HS-27A (cell line): ENCODE results near the gene PLXDC2.

Source experiments
- DNase-seq: peaks from one replicate; pipeline ENCODE4 v3.0.0-alpha.2; 2012; ENCODE audit warnings: low read depth, missing footprints

PLXDC2 gene

GRCh38 chr10:19937989-19938388 lies 121.8 kb downstream of the PLXDC2 start:
- DNase-seq = no peak

- DNase-seq = no peak
Measured at GRCh38 chr10:19941206-19941880, 125.1 kb downstream of the PLXDC2 start.

GRCh38 chr10:19944911-19945663 lies 128.9 kb downstream of the PLXDC2 start:
- no peak for DNase-seq

GRCh38 chr10:19946245-19946644 lies 130.0 kb downstream of the PLXDC2 start:
- no peak for DNase-seq

GRCh38 chr10:19946791-19947190 lies 130.6 kb downstream of the PLXDC2 start:
- no peak for DNase-seq

- DNase-seq = no peak
Measured at GRCh38 chr10:19947215-19947614, 131.0 kb downstream of the PLXDC2 start.

- no peak for DNase-seq
Measured at GRCh38 chr10:19947656-19948055, 131.4 kb downstream of the PLXDC2 start.

GRCh38 chr10:19952224-19953010 lies 136.2 kb downstream of the PLXDC2 start:
- DNase-seq = no peak

- no peak for DNase-seq
Measured at GRCh38 chr10:19954601-19955000, 138.4 kb downstream of the PLXDC2 start.

GRCh38 chr10:19956516-19957032 lies 140.3 kb downstream of the PLXDC2 start:
- DNase-seq = no peak

GRCh38 chr10:19958787-19959186 lies 142.6 kb downstream of the PLXDC2 start:
- no peak for DNase-seq

- DNase-seq = no peak
Measured at GRCh38 chr10:19961076-19962053, 145.1 kb downstream of the PLXDC2 start.

- no peak for DNase-seq
Measured at GRCh38 chr10:19964625-19965024, 148.4 kb downstream of the PLXDC2 start.

GRCh38 chr10:19966751-19967150 lies 150.5 kb downstream of the PLXDC2 start:
- no peak for DNase-seq

- no peak for DNase-seq
Measured at GRCh38 chr10:19967981-19968380, 151.7 kb downstream of the PLXDC2 start.

GRCh38 chr10:19968745-19969144 lies 152.5 kb downstream of the PLXDC2 start:
- DNase-seq = no peak

GRCh38 chr10:19970256-19970655 lies 154.0 kb downstream of the PLXDC2 start:
- no peak for DNase-seq

GRCh38 chr10:19970717-19971116 lies 154.5 kb downstream of the PLXDC2 start:
- DNase-seq = no peak

- no peak for DNase-seq
Measured at GRCh38 chr10:19971343-19972052, 155.3 kb downstream of the PLXDC2 start.

- DNase-seq = no peak
Measured at GRCh38 chr10:19974138-19974537, 157.9 kb downstream of the PLXDC2 start.

- DNase-seq = no peak
Measured at GRCh38 chr10:19974554-19974953, 158.3 kb downstream of the PLXDC2 start.
